SK-N-SH (cell line): ENCODE measurements around the gene TAF11L11. TPM values are rescaled to one million over a fixed set of nuclear protein-coding genes. Genes with fewer than 3 reads are reported as not detected.
"Not testable (repeated sequence)": the region's sequence is repeated elsewhere in the genome, so short reads cannot be mapped to it uniquely, and the experiment has no call there.

Source experiments
- CTCF ChIA-PET: fragments of 300-600, 350-600 bp; formaldehyde crosslinking; extraction: SDS; loops from one replicate; lab custom pipeline; 2021; lab: Yijun Ruan, JAX
- POLR2A ChIA-PET: fragments of 350-600 bp; sonication (Branson Sonifier 250); formaldehyde crosslinking; extraction: SDS; loops from one replicate; lab custom pipeline; 2020; ENCODE audit warnings: antibody characterized with exemption, inconsistent platforms; lab: Yijun Ruan, JAX
- DNase-seq: peaks from one replicate; pipeline ENCODE4 v3.0.0; 2012
- H2AFZ ChIP-seq: fragments of 200-600 bp; sonication (generic); 2 replicates; pipeline ENCODE4 v1.8.1; 2016; ENCODE audit warnings: antibody characterized with exemption, mild to moderate bottlenecking, low read depth
- H3F3A ChIP-seq: fragments of 200-600 bp; sonication (generic); replicated peaks from 2 replicates; pipeline ENCODE3; 2016; ENCODE audit warnings: antibody characterized with exemption, mild to moderate bottlenecking; ENCODE audit not compliant: insufficient read depth
- H3K27ac ChIP-seq, 2 experiments: fragments of 200-500 bp in 1 of 2; fragments of 200-600 bp in 1 of 2; sonication (Bioruptor generic) in 1 of 2; sonication (generic), shearing (Covaris generic) in 1 of 2; 2 replicates each; pipeline versions ENCODE4 v1.5.1 to v1.6.1; 2014 to 2016; ENCODE audit warnings: low read depth in 2 of 2, inconsistent platforms in 1 of 2, low read length in 1 of 2, mild to moderate bottlenecking in 1 of 2, mixed read lengths in 1 of 2
- H3K27me3 ChIP-seq: fragments of 200-600 bp; sonication (generic), shearing (Covaris generic); 2 replicates; pipeline ENCODE4 v1.6.1; 2016; ENCODE audit warnings: mixed run types; ENCODE audit not compliant: insufficient read depth
- H3K36me3 ChIP-seq, 2 experiments: fragments of 200-500 bp in 1 of 2; fragments of 200-600 bp in 1 of 2; sonication (Bioruptor generic) in 1 of 2; sonication (generic) in 1 of 2; replicated peaks in 1 of 2; 2 replicates each; pipeline versions ENCODE3 to v1.5.1; 2014 to 2016; ENCODE audit warnings: low read length in 1 of 2, mild to moderate bottlenecking in 1 of 2; ENCODE audit not compliant: insufficient read depth in 2 of 2, control insufficient read depth in 1 of 2
- H3K4me1 ChIP-seq, 2 experiments: fragments of 200-500 bp in 1 of 2; fragments of 200-600 bp in 1 of 2; sonication (Bioruptor generic) in 1 of 2; sonication (generic), shearing (Covaris generic) in 1 of 2; 2 replicates each; pipeline versions ENCODE4 v1.5.1 to v1.6.1; 2014 to 2016; ENCODE audit warnings: low read depth in 1 of 2, low read length in 1 of 2, mixed run types in 1 of 2; ENCODE audit not compliant: insufficient read depth in 2 of 2, control insufficient read depth in 1 of 2
- H3K4me2 ChIP-seq: fragments of 200-600 bp; sonication (generic), shearing (Covaris generic); 2 replicates; pipeline ENCODE4 v1.6.1; 2017; ENCODE audit warnings: mixed run types
- H3K4me3 ChIP-seq, 2 experiments: fragments of 200-500 bp in 1 of 2; fragments of 200-600 bp in 1 of 2; sonication (Bioruptor generic) in 1 of 2; sonication (generic), shearing (Covaris generic) in 1 of 2; 2 replicates each; pipeline versions ENCODE4 v1.5.1 to v1.8.1; 2014 to 2016; ENCODE audit warnings: low read depth in 2 of 2, inconsistent platforms in 1 of 2, low read length in 1 of 2, mild to moderate bottlenecking in 1 of 2, mixed read lengths in 1 of 2, moderate library complexity in 1 of 2
- H3K79me2 ChIP-seq: fragments of 200-600 bp; sonication (generic); 2 replicates; pipeline ENCODE4 v1.8.1; 2017; ENCODE audit warnings: mild to moderate bottlenecking; ENCODE audit not compliant: insufficient read depth
- H3K9ac ChIP-seq: fragments of 200-600 bp; sonication (generic); 2 replicates; pipeline ENCODE4 v1.6.1; 2017; ENCODE audit warnings: mixed run types
- H3K9me2 ChIP-seq: fragments of 200-600 bp; sonication (generic); 2 replicates; pipeline ENCODE4 v1.6.1; 2017; ENCODE audit warnings: mixed run types
- H3K9me3 ChIP-seq: fragments of 200-600 bp; sonication (generic); 2 replicates; pipeline ENCODE4 v1.6.1; 2017; ENCODE audit warnings: mixed run types, mild to moderate bottlenecking, moderate library complexity
- H4K20me1 ChIP-seq: fragments of 200-600 bp; sonication (generic); 2 replicates; pipeline ENCODE4 v1.6.1; 2017; ENCODE audit warnings: mild to moderate bottlenecking, mixed run types; ENCODE audit not compliant: insufficient read depth
- CHD2 ChIP-seq: fragments of 150-350 bp; IDR thresholded peaks from 2 replicates; pipeline ENCODE4 v1.6.1; 2018; ENCODE audit warnings: low read length; ENCODE audit not compliant: partially characterized antibody
- ELF1 ChIP-seq: IDR thresholded peaks from 2 replicates; pipeline ENCODE4 v1.4.0; 2012
- FOXM1 ChIP-seq: IDR thresholded peaks from 2 replicates; pipeline ENCODE4 v1.4.0; 2012; ENCODE audit warnings: low read depth, mild to moderate bottlenecking
- GABPA ChIP-seq: IDR thresholded peaks from 2 replicates; pipeline ENCODE4 v1.4.0; 2012; ENCODE audit warnings: low read depth, mild to moderate bottlenecking
- GATA2 ChIP-seq: sonication (generic); formaldehyde crosslinking; IDR thresholded peaks from 2 replicates; pipeline ENCODE4 v1.5.0; 2020; ENCODE audit warnings: mild to moderate bottlenecking, missing genetic modification reagents
- MEF2A ChIP-seq: IDR thresholded peaks from 2 replicates; pipeline ENCODE4 v1.4.0; 2012; ENCODE audit warnings: low read depth, borderline replicate concordance
- PBX3 ChIP-seq: IDR thresholded peaks from 2 replicates; pipeline ENCODE4; 2012
- ZBTB33 ChIP-seq: IDR thresholded peaks from 2 replicates; pipeline ENCODE4 v1.4.0; 2012; ENCODE audit warnings: low read depth, borderline replicate concordance
- WGBS: methylation state at CpG from one replicate; pipeline ENCODE4 v1.1.6; 2017; ENCODE audit warnings: low lambda C conversion rate; 5-methylcytosine and 5-hydroxymethylcytosine counted together
- polyA plus RNA-seq, 3 experiments: library from polyadenylated mRNA; depleted of rRNA; stranded (reverse); fragments of >200 nt; gene quantifications; 2 replicates each; pipeline ENCODE4 v1.2.3, GENCODE V29; 2012

The TAF11L11 gene
- polyA plus RNA-seq, 1 of the 3 experiments (the other 2 are of a cell fraction) = not detected

GRCh38 chr5:17625686-17626085 is 21.7 kb downstream of the TAF11L11 start:
- Histone ChIP-seq H3K79me2 (no peaks in the 10 kb centered on the region), H3K9ac (no peak overlapping the region), H3K9me2 (no peaks in the 10 kb centered on the region), H3K27ac (no peak overlapping the region), H3K9me3 (no peaks in the 10 kb centered on the region), H3K36me3 (no peaks in the 10 kb centered on the region), H3K4me3 (no peak overlapping the region), H3K4me1 (no peaks in the 10 kb centered on the region), H3F3A (no peaks in the 10 kb centered on the region), H3K27me3 (no peaks in the 10 kb centered on the region), H2AFZ (no peak overlapping the region), H3K4me2 (no peak overlapping the region), H4K20me1 (no peaks in the 10 kb centered on the region)
- POLR2A ChIA-PET = no interaction called here
- TF ChIP-seq ZBTB33 (no peak), GABPA (no peak), ELF1 (no peak), CHD2 (no peak), GATA2 (CRISPR knock-in tag) (no peak)
- CTCF ChIA-PET = no interaction called here
- 80% methylated on average over 1 of the region's 11 CpGs for WGBS
- no peak for DNase-seq

GRCh38 chr5:17631788-17632187 is 27.8 kb downstream of the TAF11L11 start, which contains the start of gene TAF11L13:
Gene TAF11L13 (plus strand): TSS chr5:17632088.
- H3K4me3 ChIP-seq, H3K9me2 ChIP-seq, H3K36me3 ChIP-seq, H3K27ac ChIP-seq, POLR2A ChIA-PET, H3K4me1 ChIP-seq, H2AFZ ChIP-seq, H3K9me3 ChIP-seq, H3K27me3 ChIP-seq, H4K20me1 ChIP-seq, H3K4me2 ChIP-seq, DNase-seq, H3K79me2 ChIP-seq, H3F3A ChIP-seq, CTCF ChIA-PET, H3K9ac ChIP-seq: not testable (repeated sequence)
- 52% methylated on average over 7 of the region's 12 CpGs for WGBS

GRCh38 chr5:17634160-17634559 is 30.2 kb downstream of the TAF11L11 start, which contains the start of gene TAF11L14:
Gene TAF11L14 (plus strand): TSS chr5:17634460.
- Histone ChIP-seq H3K4me1 (no peaks in the 10 kb centered on the region), H3K27ac (no peak within 1 kb of the TSS), H3K36me3 (no peaks in the 10 kb centered on the region), H3K27me3 (no peaks in the 10 kb centered on the region), H3K4me2 (no peak within 1 kb of the TSS), H3K9ac (no peak within 1 kb of the TSS), H2AFZ (no peak within 1 kb of the TSS), H3F3A (no peaks in the 10 kb centered on the region), H4K20me1 (no peaks in the 10 kb centered on the region), H3K4me3 (no peak within 1 kb of the TSS), H3K79me2 (no peaks in the 10 kb centered on the region), H3K9me3 (no peaks in the 10 kb centered on the region), H3K9me2 (no peaks in the 10 kb centered on the region)
- TF ChIP-seq MEF2A (no peak), PBX3 (no peak), FOXM1 (no peak)
- no peak for DNase-seq
- ChIA-PET POLR2A (no interaction called here), CTCF (no interaction called here)
- 16% methylated on average over 5 of the region's 5 CpGs for WGBS

GRCh38 chr5:17649232-17649631 is 45.2 kb downstream of the TAF11L11 start:
- H3K9ac ChIP-seq, H2AFZ ChIP-seq, H3K79me2 ChIP-seq, H3K4me3 ChIP-seq, H3K9me2 ChIP-seq, POLR2A ChIA-PET, H3K27me3 ChIP-seq, H3K9me3 ChIP-seq, DNase-seq, H3K4me1 ChIP-seq, H3K4me2 ChIP-seq, H3F3A ChIP-seq, H3K27ac ChIP-seq, H3K36me3 ChIP-seq, CTCF ChIA-PET, H4K20me1 ChIP-seq: not testable (repeated sequence)
- WGBS = 45% methylated on average over 6 of the region's 10 CpGs

- H3K27ac ChIP-seq, H3K36me3 ChIP-seq, H3K9ac ChIP-seq, H2AFZ ChIP-seq, H3F3A ChIP-seq, H3K79me2 ChIP-seq, H3K9me2 ChIP-seq, H3K4me3 ChIP-seq, POLR2A ChIA-PET, H4K20me1 ChIP-seq, H3K9me3 ChIP-seq, H3K4me2 ChIP-seq, DNase-seq, H3K4me1 ChIP-seq, H3K27me3 ChIP-seq, CTCF ChIA-PET: not testable (repeated sequence)
- 72% methylated on average over 10 of the region's 32 CpGs for WGBS
Observed at GRCh38 chr5:17655201-17655759, 51.3 kb downstream of the TAF11L11 start.
